Esophagus squamous epithelium (tissue), 4 donors: ENCODE data around the gene ZNF609.

Source experiments
- CTCF ChIP-seq, 6 experiments: fragments of 450-650 bp in 4 of 6; fragments of 200-600 bp in 2 of 6; sonication (generic) in 2 of 6; IDR thresholded peaks; one replicate each; pipeline ENCODE4 v1.5.1; 2016 to 2019; ENCODE audit warnings: antibody characterized with exemption in 6 of 6, mild to moderate bottlenecking in 4 of 6, moderate library complexity in 4 of 6
- POLR2A ChIP-seq, 4 donors: fragments of 450-650 bp; IDR thresholded peaks; one replicate each; pipeline ENCODE4 v1.6.1; 2017; ENCODE audit warnings: antibody characterized with exemption in 4 of 4, mild to moderate bottlenecking in 4 of 4, moderate library complexity in 3 of 4

GRCh38 chr15:64527263-64527984, 67.0 kb downstream of the ZNF609 start:
- TF ChIP-seq CTCF (IDR thresholded peaks at IDR 0.05) (no peak), POLR2A (IDR thresholded peaks at IDR 0.05) (no peak)
